ENCODE measurements around the gene SLC43A2. TPM values are rescaled to one million over a fixed set of nuclear protein-coding genes. Genes with fewer than 3 reads are reported as not detected.

SLC43A2 gene
- polyA plus RNA-seq, 1 of the 3 experiments (the other 2 are of a cell fraction): 9.8 TPM

DNA sequence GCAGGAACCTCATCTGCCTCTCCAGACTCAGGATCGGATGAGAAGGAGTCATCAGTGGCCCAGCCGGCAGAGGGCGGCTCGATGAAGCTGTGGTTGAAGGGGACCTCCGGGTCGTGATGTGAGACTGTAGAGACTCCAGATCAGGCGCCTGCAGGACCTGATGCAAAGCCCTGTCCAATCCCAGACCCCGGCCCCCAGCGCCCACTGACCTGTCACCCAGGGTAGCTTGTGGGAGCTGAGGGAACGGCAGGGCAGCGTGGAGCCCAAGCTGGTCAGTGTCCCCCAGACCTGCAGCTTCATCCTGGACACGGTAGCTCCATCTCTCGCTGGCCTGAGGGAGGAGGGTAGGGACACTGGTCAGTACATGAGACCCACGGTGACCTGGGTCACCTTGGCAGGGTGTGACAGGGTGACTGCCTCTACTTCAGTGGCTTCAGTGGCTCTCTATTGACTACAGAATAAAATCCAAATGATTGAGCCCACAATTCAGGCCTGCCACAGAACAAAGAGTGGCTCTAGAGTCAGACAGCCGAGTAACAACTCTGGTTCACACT is 8.2 kb upstream of the SLC43A2 start:
- Histone ChIP-seq H3K27ac (ENCODE audit: low read depth in 2 of 2, low read length in 1 of 2) (no peak overlapping the region), H3K9me2 (no peaks in the 10 kb centered on the region), H3K4me2 (no peak overlapping the region), H3K79me2 (ENCODE audit: insufficient read depth) (no peaks in the 10 kb centered on the region), H3K36me3 (replicated peaks in 1 of 2; ENCODE audit: control insufficient read depth in 1 of 2, insufficient read depth in 2 of 2, low read length in 1 of 2) (no peaks in the 10 kb centered on the region), H3K9ac (no peak overlapping the region), H3F3A (replicated peaks; ENCODE audit: insufficient read depth) (no peaks in the 10 kb centered on the region), H2AFZ (ENCODE audit: low read depth) (no peak overlapping the region), H3K27me3 (ENCODE audit: insufficient read depth) (no peaks in the 10 kb centered on the region), H3K4me1 (ENCODE audit: control insufficient read depth in 1 of 2, insufficient read depth in 2 of 2, low read depth in 1 of 2, low read length in 1 of 2) (peaks cover 0 to 16% of the 10 kb centered on the region in 2 experiments; a peak in 1 of 4 replicates), H4K20me1 (ENCODE audit: insufficient read depth) (no peaks in the 10 kb centered on the region), H3K9me3 (no peaks in the 10 kb centered on the region), H3K4me3 (ENCODE audit: low read depth in 2 of 2, low read length in 1 of 2) (no peak overlapping the region)
- WGBS (ENCODE audit: low lambda C conversion rate): 88% methylated on average over 6 of the region's 15 CpGs
- POLR2A ChIA-PET: no interaction called here
- CTCF ChIA-PET: interaction anchor here (2.0 kb wide), 1 partner anchor 12 kb away, joined by 7 read pairs; the partner anchor contains the start of gene RILP
- DNase-seq: no peak
- TF ChIP-seq GABPA (IDR thresholded peaks at IDR 0.05; ENCODE audit: low read depth): no peak
- TF ChIP-seq, protein P1, sequence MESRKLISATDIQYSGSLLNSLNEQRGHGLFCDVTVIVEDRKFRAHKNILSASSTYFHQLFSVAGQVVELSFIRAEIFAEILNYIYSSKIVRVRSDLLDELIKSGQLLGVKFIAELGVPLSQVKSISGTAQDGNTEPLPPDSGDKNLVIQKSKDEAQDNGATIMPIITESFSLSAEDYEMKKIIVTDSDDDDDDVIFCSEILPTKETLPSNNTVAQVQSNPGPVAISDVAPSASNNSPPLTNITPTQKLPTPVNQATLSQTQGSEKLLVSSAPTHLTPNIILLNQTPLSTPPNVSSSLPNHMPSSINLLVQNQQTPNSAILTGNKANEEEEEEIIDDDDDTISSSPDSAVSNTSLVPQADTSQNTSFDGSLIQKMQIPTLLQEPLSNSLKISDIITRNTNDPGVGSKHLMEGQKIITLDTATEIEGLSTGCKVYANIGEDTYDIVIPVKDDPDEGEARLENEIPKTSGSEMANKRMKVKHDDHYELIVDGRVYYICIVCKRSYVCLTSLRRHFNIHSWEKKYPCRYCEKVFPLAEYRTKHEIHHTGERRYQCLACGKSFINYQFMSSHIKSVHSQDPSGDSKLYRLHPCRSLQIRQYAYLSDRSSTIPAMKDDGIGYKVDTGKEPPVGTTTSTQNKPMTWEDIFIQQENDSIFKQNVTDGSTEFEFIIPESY (IDR thresholded peaks at IDR 0.05; ENCODE audit: borderline replicate concordance, low read depth): no peak
- TF ChIP-seq POLR2AphosphoS5 (IDR thresholded peaks at IDR 0.05; ENCODE audit: low read depth, low read length): no peak
- TF ChIP-seq EZH2phosphoT487 (IDR thresholded peaks at IDR 0.05; ENCODE audit: borderline replicate concordance, low read depth): no peak
- no peak for TF ChIP-seq MEF2A (IDR thresholded peaks at IDR 0.05; ENCODE audit: borderline replicate concordance, low read depth)
- no peak for TF ChIP-seq ELF1 (IDR thresholded peaks at IDR 0.05)

DNA sequence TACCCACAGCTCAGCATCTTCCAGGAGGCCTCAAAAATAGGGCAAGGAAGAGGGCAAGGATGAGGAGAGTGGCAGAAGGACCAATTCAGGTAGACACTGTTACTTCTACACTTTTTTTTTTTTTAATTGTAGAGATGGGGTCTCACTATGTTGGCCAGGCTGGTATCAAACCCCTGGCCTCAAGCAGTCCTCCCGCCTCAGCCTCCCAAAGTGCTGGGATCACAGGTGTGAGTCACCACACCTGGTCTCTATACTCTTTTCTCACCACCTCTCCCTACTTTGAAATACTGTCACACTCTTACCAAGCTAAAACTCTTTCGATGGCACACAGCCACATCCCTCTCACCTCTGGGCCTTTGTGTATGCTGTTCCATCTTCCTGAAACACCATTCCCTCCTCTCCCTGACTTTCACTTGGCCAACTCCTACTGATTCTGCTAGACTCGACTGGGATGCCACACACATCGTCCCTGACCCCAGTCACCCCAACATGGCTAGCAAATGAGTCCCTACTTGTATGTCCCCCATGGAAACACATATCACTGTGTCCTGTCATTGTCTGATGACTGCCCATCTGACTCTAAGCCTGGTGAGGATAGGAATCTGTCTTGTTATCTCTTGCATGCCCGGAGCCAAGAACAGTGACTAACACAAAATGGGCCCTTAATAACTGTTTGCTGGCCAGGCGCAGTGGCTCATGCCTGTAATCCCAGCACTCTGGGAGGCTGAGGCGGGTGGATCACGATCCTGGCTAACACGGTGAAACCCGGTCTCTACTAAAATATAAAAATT is 7.2 kb upstream of the SLC43A2 start:
- Histone ChIP-seq H3K9me3 (no peaks in the 10 kb centered on the region), H4K20me1 (ENCODE audit: insufficient read depth) (no peaks in the 10 kb centered on the region), H3K4me2 (no peak overlapping the region), H3K9ac (no peak overlapping the region), H3K9me2 (no peaks in the 10 kb centered on the region), H2AFZ (ENCODE audit: low read depth) (no peak overlapping the region), H3F3A (replicated peaks; ENCODE audit: insufficient read depth) (no peaks in the 10 kb centered on the region), H3K4me1 (ENCODE audit: control insufficient read depth in 1 of 2, insufficient read depth in 2 of 2, low read depth in 1 of 2, low read length in 1 of 2) (peaks cover 0 to 16% of the 10 kb centered on the region in 2 experiments; a peak in 1 of 4 replicates), H3K79me2 (ENCODE audit: insufficient read depth) (no peaks in the 10 kb centered on the region), H3K36me3 (replicated peaks in 1 of 2; ENCODE audit: control insufficient read depth in 1 of 2, insufficient read depth in 2 of 2, low read length in 1 of 2) (no peaks in the 10 kb centered on the region), H3K27me3 (ENCODE audit: insufficient read depth) (no peaks in the 10 kb centered on the region), H3K27ac (ENCODE audit: low read depth in 2 of 2, low read length in 1 of 2) (no peak overlapping the region), H3K4me3 (ENCODE audit: low read depth in 2 of 2, low read length in 1 of 2) (no peak overlapping the region)
- TF ChIP-seq, protein P2, sequence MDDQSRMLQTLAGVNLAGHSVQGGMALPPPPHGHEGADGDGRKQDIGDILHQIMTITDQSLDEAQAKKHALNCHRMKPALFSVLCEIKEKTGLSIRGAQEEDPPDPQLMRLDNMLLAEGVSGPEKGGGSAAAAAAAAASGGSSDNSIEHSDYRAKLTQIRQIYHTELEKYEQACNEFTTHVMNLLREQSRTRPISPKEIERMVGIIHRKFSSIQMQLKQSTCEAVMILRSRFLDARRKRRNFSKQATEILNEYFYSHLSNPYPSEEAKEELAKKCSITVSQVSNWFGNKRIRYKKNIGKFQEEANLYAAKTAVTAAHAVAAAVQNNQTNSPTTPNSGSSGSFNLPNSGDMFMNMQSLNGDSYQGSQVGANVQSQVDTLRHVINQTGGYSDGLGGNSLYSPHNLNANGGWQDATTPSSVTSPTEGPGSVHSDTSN (IDR thresholded peaks at IDR 0.05): no peak
- TF ChIP-seq FOSL2 (IDR thresholded peaks at IDR 0.05; ENCODE audit: borderline replicate concordance, low read depth): no peak
- CTCF ChIA-PET: interaction anchor here (0.6 to 2.0 kb wide), 3 partner anchors 13 to 1110 kb away, joined by 3 to 7 read pairs (median 4); partner anchors contain the start of gene RILP
- DNase-seq: no peak
- POLR2A ChIA-PET: no interaction called here
- 75% methylated on average over 10 of the region's 10 CpGs for WGBS (ENCODE audit: low lambda C conversion rate)

Measured in SK-N-SH (cell line).